ENCODE data around the gene RAPGEF1. TPM values are rescaled to one million over a fixed set of nuclear protein-coding genes. Genes with fewer than 3 reads are reported as not detected.
A peak's percentile ranks its signal among the peaks of the same experiment; 100 is the strongest.

The RAPGEF1 gene
- total and polyA plus RNA-seq, 9 of the 15 experiments (the other 6 are each of a cell fraction or from before 2014, with no cell fraction given) = 0.06 to 44.1 (median 19.9) TPM

DNA sequence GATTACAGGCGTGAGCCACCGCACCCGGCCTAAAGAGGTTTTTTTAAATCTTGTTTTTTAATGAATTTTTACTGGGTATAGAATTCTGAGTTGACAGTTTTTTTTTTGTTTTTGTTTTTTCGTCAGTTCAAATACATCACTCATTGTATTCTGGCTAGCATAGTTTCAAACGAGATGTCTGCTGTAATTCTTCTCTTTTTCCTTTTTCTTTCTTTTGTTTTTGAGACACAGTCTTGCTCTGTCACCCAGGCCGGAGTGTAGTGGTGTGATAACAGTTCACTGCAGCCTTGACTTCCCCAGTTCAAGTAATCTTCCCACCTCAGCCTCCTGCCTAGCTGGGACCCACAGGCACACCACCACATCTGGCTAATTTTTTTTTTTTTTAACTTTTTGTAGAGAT, 196.7 kb downstream of the RAPGEF1 start:
- DNase-seq (ENCODE audit: extremely low read depth in 1 of 4, low spot score in 3 of 4) = no peak
- H3K9me3 ChIP-seq (replicated peaks; ENCODE audit: control insufficient read depth, insufficient read depth, low read depth, low read length) = peaks cover 7% of the 10 kb centered on the region
- BruUV-seq (replicated peaks) = no TSS peak
- H3K27ac ChIP-seq (ENCODE audit: extremely low read depth, low read depth, low read length) = no peak overlapping the region
- no peaks in the 10 kb centered on the region for H3K79me2 ChIP-seq (ENCODE audit: control insufficient read depth, insufficient read depth, low read length)
- ATAC-seq = no peak
- in situ Hi-C loops (cut with MboI) (no loop called here), intact Hi-C loops (cut with micrococcal nuclease) (no loop called here)
- no peak overlapping the region for H3K4me3 ChIP-seq
- H3K4me1 ChIP-seq (replicated peaks in 1 of 2; ENCODE audit: control insufficient read depth in 2 of 2, insufficient read depth in 2 of 2, low read length in 2 of 2) = peaks cover 0 to 14% of the 10 kb centered on the region in 2 experiments; a peak in 1 of 5 replicates
- POLR2A ChIA-PET = no interaction called here
- no peaks in the 10 kb centered on the region for H4K20me1 ChIP-seq (replicated peaks; ENCODE audit: control insufficient read depth, insufficient read depth, low read length)
- H3K4me2 ChIP-seq (ENCODE audit: insufficient read depth, low read length) = no peak overlapping the region
- FAIRE-seq = peak; percentile 29
- no peaks in the 10 kb centered on the region for H3K36me3 ChIP-seq (ENCODE audit: control insufficient read depth, insufficient read depth, low read length)
- 13% methylated on average over 6 of the region's 6 CpGs for WGBS (ENCODE audit: insufficient coverage, low coverage, missing lambda C conversion rate)
- no peak overlapping the region for H2AFZ ChIP-seq (ENCODE audit: low read depth, low read length)
- CTCF ChIA-PET (ENCODE audit: low intra/inter-chr PET ratio) = no interaction called here
- H3K27me3 ChIP-seq (ENCODE audit: control insufficient read depth in 2 of 2, insufficient read depth in 2 of 2, low read length in 2 of 2) = peaks cover 8 to 32% of the 10 kb centered on the region in 2 experiments; a peak in 4 of 5 replicates
- no peaks in the 10 kb centered on the region for H3K9me1 ChIP-seq (ENCODE audit: control insufficient read depth, insufficient read depth, low read length)
- no peak overlapping the region for H3K9ac ChIP-seq (ENCODE audit: insufficient read depth in 1 of 2, low read depth in 2 of 2, low read length in 2 of 2)
- TF ChIP-seq SAFB2 (IDR thresholded peaks at IDR 0.05; ENCODE audit: borderline replicate concordance, low read depth, low read length, severe bottlenecking) (no peak), ZNF239 (CRISPR knock-in tag; IDR thresholded peaks at IDR 0.05) (no peak), RNF2 (IDR thresholded peaks at IDR 0.05) (no peak), CBX3 (IDR thresholded peaks at IDR 0.05; ENCODE audit: borderline replicate concordance in 1 of 2, low read length in 2 of 2) (peak in 1 of 2 experiments; percentile 99; a peak in 2 of 3 replicates), HDAC1 (IDR thresholded peaks at IDR 0.05) (peak in 1 of 2 experiments; percentile 88; a peak in 2 of 4 replicates), DPF2 (IDR thresholded peaks at IDR 0.05) (0 out of 2 replicates have a peak, but pooled peaks have one; percentile 36), TRIM28 (IDR thresholded peaks at IDR 0.05) (peak; percentile 99), CBFA2T3 (IDR thresholded peaks at IDR 0.05) (peak; percentile 56), CBFA2T2 (conservative IDR thresholded peaks at IDR 0.05) (peak; percentile 33), CBX5 (IDR thresholded peaks at IDR 0.05; ENCODE audit: borderline replicate concordance, low read depth) (peak; percentile 90), TAL1 (IDR thresholded peaks at IDR 0.05) (peak; percentile 31; the same call in 1 of the 2 replicates), ZNF282 (CRISPR knock-in tag; IDR thresholded peaks at IDR 0.05) (no peak), TEAD4 (IDR thresholded peaks at IDR 0.05; ENCODE audit: low read length) (0 out of 2 replicates have a peak, but pooled peaks have one; percentile 20), TEAD4 (CRISPR knock-in tag; IDR thresholded peaks at IDR 0.05; ENCODE audit: borderline replicate concordance) (no peak), CBX1 (IDR thresholded peaks at IDR 0.05; ENCODE audit: low read depth) (peak; percentile 67; the same call in 1 of the 2 replicates), ZNF316 (IDR thresholded peaks at IDR 0.05) (0 out of 2 replicates have a peak, but pooled peaks have one; percentile 46), TRIM24 (IDR thresholded peaks at IDR 0.05) (peak; percentile 75 to 90), ZNF584 (CRISPR knock-in tag; IDR thresholded peaks at IDR 0.05; ENCODE audit: low read depth) (no peak)
- TF ChIP-seq, protein P1, sequence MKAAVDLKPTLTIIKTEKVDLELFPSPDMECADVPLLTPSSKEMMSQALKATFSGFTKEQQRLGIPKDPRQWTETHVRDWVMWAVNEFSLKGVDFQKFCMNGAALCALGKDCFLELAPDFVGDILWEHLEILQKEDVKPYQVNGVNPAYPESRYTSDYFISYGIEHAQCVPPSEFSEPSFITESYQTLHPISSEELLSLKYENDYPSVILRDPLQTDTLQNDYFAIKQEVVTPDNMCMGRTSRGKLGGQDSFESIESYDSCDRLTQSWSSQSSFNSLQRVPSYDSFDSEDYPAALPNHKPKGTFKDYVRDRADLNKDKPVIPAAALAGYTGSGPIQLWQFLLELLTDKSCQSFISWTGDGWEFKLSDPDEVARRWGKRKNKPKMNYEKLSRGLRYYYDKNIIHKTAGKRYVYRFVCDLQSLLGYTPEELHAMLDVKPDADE (conservative IDR thresholded peaks at IDR 0.05; ENCODE audit: control insufficient read depth, low read depth, low read length) = no peak
- TF ChIP-seq, protein P2, sequence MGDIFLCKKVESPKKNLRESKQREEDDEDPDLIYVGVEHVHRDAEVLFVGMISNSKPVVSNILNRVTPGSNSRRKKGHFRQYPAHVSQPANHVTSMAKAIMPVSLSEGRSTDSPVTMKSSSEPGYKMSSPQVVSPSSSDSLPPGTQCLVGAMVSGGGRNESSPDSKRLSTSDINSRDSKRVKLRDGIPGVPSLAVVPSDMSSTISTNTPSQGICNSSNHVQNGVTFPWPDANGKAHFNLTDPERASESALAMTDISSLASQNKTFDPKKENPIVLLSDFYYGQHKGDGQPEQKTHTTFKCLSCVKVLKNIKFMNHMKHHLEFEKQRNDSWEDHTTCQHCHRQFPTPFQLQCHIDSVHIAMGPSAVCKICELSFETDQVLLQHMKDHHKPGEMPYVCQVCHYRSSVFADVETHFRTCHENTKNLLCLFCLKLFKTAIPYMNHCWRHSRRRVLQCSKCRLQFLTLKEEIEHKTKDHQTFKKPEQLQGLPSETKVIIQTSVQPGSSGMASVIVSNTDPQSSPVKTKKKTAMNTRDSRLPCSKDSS (IDR thresholded peaks at IDR 0.05; ENCODE audit: low read depth, partially characterized antibody) = peak; percentile 89
- TF ChIP-seq, protein P3, sequence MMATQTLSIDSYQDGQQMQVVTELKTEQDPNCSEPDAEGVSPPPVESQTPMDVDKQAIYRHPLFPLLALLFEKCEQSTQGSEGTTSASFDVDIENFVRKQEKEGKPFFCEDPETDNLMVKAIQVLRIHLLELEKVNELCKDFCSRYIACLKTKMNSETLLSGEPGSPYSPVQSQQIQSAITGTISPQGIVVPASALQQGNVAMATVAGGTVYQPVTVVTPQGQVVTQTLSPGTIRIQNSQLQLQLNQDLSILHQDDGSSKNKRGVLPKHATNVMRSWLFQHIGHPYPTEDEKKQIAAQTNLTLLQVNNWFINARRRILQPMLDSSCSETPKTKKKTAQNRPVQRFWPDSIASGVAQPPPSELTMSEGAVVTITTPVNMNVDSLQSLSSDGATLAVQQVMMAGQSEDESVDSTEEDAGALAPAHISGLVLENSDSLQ (IDR thresholded peaks at IDR 0.05) = peak; percentile 23; the same call in 1 of the 2 replicates
- TF ChIP-seq, protein P4, sequence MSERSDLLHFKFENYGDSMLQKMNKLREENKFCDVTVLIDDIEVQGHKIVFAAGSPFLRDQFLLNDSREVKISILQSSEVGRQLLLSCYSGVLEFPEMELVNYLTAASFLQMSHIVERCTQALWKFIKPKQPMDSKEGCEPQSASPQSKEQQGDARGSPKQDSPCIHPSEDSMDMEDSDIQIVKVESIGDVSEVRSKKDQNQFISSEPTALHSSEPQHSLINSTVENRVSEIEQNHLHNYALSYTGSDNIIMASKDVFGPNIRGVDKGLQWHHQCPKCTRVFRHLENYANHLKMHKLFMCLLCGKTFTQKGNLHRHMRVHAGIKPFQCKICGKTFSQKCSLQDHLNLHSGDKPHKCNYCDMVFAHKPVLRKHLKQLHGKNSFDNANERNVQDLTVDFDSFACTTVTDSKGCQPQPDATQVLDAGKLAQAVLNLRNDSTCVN (CRISPR knock-in tag; IDR thresholded peaks at IDR 0.05) = no peak
